GF-D8 (cell line): ENCODE results near the gene SPSB4.

ENCODE experiments used
- DNase-seq: peaks from one replicate; lab custom pipeline; 2025; lab: John Stamatoyannopoulos, UW

The SPSB4 gene

DNA sequence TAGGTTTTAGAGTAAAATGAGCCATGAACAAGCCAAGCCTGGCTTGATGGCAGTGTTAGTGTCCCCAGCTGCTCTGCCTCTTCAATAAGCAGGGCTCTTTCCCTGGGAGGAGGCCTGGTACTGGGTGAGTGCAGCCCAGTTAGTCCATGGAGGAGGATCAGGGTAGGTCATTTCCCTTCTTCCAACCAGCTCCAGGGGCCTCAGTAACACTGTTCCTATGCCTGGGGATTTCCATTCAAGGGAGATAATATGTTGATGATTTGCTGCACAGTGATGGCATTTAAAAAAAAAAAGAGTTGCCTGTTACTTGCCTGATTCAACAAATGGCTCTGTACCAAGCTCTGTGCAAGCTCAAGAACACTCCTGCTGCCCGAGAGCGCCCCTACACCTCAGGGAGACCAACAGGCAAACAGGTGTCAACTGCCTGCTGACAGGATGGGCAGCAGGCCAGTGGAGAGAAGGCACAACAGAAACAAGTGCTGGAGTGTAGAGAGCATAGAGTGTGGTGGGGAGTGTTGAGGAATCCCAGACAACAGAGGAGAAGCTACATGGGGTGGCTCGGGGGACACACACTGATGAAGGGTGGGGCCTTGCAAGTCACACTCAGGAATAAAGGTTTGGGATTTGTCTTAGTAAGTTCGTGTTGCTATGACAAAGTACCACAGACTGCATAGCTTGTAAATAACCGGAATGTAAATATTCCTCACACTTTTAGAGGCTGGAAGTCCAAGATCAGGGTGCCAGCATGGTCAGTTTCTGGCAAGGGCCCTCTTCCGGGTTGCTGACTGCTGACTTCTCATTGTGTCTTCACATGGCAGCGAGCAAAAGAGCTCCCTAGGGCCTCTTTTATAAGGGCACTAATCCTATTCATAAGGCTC is 101.9 kb downstream of the SPSB4 start:
- DNase-seq = no peak

DNA sequence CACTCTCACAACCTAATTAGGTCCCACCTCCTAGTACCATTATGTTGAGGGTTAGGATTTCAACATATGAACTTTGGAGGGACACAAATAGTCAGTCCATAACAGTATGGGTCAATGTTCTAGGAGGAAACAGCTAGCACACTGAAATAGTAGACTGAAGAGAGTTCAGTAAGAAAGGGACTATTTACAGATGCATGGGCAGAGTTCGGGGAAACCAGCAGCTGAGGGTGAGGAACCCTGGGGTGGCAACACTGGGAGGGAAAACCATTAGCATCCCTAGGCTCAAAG is 102.5 kb downstream of the SPSB4 start:
- no peak for DNase-seq

GRCh38 chr3:141164852-141165251 is 113.7 kb downstream of the SPSB4 start:
- DNase-seq = no peak

GRCh38 chr3:141167681-141168080 is 116.5 kb downstream of the SPSB4 start:
- DNase-seq = no peak

DNA sequence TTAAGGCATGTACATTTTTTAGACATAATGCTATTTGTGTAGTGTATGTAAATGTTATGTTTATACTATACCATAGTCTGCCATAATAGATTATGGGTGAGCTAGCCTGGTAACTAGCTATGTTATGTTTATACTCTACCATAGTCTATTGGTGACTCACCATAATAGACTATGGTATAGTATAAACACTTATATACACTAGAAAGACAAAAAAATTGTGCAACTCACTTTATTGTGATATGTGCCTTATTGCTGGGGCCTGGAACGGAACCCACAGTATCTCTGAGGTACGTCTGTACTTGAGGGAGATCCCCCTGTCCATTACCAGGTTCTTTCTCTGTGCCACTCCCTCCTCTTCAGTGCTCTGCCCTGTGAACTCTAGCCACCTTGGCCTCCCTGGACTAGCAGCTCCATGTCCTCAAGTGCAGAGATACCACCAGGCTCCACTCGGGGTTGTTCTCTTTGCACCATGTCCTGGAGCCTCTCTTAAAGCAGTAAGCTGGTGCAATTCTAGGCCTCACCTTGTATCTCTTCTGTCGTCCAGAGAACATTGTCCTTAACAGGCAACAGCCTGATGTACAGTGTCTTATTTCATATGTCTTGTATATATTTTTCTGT is 119.6 kb downstream of the SPSB4 start:
- no peak for DNase-seq

GRCh38 chr3:141174674-141175073 is 123.5 kb downstream of the SPSB4 start:
- no peak for DNase-seq

GRCh38 chr3:141176775-141177174 is 125.6 kb downstream of the SPSB4 start:
- DNase-seq = no peak

- DNase-seq = no peak
Measured at GRCh38 chr3:141178026-141178425, 126.9 kb downstream of the SPSB4 start.

- DNase-seq = no peak
Measured at GRCh38 chr3:141178551-141178950, 127.4 kb downstream of the SPSB4 start.

- DNase-seq = no peak
Measured at GRCh38 chr3:141179983-141180382, 128.8 kb downstream of the SPSB4 start.

DNA sequence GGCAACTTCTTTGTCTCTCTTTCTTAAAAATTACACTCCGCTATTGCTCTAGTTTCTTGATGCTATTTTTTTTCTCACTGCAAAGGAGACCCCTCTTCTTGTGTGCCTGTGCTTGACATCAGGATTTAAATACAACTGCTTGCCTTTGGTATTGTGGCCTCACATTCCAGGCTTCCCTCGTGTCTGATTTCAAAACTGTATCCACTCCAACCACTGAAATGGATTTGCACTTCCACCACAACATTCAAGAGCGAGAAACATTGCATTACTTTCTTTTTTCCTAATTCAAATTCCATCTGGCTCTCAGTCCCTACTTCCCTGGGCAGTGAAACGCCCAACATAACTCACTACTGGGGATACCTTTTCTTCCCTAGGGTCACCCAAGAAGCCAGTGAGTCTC is 130.0 kb downstream of the SPSB4 start:
- no peak for DNase-seq

- DNase-seq = no peak
Measured at GRCh38 chr3:141181819-141182218, 130.7 kb downstream of the SPSB4 start.

DNA sequence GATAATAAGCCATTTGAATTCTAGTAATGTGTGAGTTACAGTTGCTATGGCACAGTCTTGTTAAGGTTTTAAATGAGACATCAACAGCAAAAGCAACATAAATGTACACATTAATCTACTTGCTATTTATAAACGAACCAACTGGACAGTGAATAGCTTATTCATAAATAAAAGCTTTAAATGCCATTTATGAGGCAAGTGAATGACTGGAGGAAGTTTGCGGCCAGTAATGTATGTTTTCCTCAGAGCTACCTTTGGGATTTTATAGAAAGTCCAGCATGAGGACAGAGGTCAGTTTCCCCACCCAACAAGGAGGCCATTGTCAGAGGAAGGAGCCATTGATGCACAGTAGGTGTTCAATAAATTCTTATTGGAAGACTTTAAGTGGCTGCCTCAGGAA is 132.5 kb downstream of the SPSB4 start:
- DNase-seq = no peak

DNA sequence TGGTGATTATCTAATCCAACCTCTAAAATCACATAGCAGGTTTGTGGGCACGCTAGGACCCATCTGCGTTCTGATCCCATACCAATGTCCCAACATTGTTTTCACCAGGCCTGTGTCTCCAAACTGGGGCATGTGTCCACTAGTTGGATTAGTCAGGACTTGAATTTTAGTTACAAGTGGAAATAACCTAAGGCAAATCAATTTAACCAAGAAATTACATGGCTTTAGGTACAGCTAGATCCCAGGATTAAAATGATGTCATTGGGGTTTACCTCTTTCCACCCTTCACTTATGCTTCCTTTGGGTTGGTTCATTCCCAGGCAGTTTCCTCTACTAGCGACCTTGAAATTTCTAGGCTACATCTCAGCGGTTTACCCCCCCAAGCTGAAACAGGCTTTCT is 133.3 kb downstream of the SPSB4 start:
- DNase-seq = no peak

DNA sequence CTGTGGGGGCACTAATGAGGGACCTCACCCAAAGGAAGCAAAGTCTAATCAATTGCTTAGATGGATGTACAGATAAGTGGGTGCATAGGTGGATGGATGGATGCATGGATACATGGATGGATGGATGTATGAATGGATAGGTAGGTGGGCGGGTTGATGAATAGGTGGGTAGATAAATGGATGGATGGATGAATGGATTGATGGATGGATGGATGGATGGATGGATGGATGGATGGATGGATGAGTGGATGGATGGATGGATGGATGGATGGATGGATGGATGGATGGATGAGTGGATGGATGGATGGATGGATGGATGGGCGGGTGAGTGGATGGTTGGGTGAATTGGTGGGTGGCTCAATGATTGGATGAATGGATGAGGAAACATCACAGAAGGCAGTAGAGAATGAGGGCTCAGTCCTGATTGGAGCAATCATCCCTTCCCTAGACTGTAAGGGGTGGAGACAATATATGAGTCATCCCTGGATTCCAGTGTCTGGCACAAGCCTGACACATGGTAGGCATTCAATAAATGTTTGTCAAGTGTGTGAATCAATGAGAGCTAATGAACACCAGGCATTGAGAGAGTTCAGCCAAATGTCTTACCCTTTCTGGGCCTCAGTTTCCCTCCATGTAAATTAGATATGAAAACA is 140.1 kb downstream of the SPSB4 start:
- DNase-seq = no peak

DNA sequence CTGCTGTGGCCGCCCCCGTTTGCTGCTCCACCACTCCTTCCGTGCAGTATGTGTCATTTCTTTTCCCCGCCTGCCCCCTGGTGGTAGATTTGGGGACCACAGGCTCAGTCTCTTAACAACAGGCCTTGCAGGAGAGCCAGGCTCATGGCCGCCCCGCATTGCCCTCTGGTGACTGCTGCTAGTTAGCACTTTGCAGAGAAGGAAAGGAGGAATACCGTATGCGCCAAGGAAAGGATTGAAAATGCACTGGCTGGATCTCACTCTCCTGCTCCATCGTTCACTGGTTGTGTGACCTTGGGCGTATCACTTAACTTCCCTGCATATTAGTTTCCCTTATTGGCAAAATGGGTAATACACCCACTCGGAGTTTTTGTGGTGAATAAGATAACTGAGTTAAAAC is 141.2 kb downstream of the SPSB4 start:
- peak; percentile 52 for DNase-seq

GRCh38 chr3:141193066-141193830 is 142.1 kb downstream of the SPSB4 start:
- DNase-seq = no peak
